IPS-15b (cell line): Measurements from ENCODE around the gene GRIP2.

Experiments used
- H3K27me3 ChIP-seq: one replicate; pipeline ENCODE4 v1.6.1; 2013; ENCODE audit warnings: low read length; ENCODE audit not compliant: control insufficient read depth, insufficient read depth
- H3K36me3 ChIP-seq: one replicate; pipeline ENCODE4 v1.6.1; 2013; ENCODE audit warnings: low read length; ENCODE audit not compliant: control insufficient read depth, insufficient read depth
- H3K4me1 ChIP-seq: one replicate; pipeline ENCODE4 v1.6.1; 2013; ENCODE audit warnings: mild to moderate bottlenecking, low read length; ENCODE audit not compliant: control insufficient read depth, insufficient read depth
- H3K4me3 ChIP-seq: one replicate; pipeline ENCODE4 v1.5.1; 2013; ENCODE audit warnings: low read depth, low read length
- H3K9ac ChIP-seq: one replicate; pipeline ENCODE4 v1.6.1; 2013; ENCODE audit warnings: low read depth, mild to moderate bottlenecking, low read length
- H3K9me3 ChIP-seq: one replicate; pipeline ENCODE4 v1.6.1; 2013; ENCODE audit warnings: mild to moderate bottlenecking, low read length; ENCODE audit not compliant: control insufficient read depth, insufficient read depth

GRIP2 gene

GRCh38 chr3:14473411-14473891 lies 66.7 kb downstream of the GRIP2 start:
- Histone ChIP-seq H3K9ac (no peak overlapping the region), H3K36me3 (peaks cover 44% of the 10 kb centered on the region)

GRCh38 chr3:14472471-14473351 lies 67.4 kb downstream of the GRIP2 start:
- Histone ChIP-seq H3K4me3 (no peak overlapping the region), H3K27me3 (no peaks in the 10 kb centered on the region), H3K9ac (no peak overlapping the region), H3K36me3 (peaks cover 42% of the 10 kb centered on the region), H3K4me1 (no peaks in the 10 kb centered on the region), H3K9me3 (no peaks in the 10 kb centered on the region)

More at GRCh38 chr3:14473411-14473891, 66.7 kb downstream of the GRIP2 start:
- Histone ChIP-seq H3K27me3 (no peaks in the 10 kb centered on the region), H3K4me3 (no peak overlapping the region), H3K9me3 (no peaks in the 10 kb centered on the region), H3K4me1 (no peaks in the 10 kb centered on the region)

GRCh38 chr3:14471690-14472089 lies 68.5 kb downstream of the GRIP2 start:
- Histone ChIP-seq H3K9me3 (no peaks in the 10 kb centered on the region), H3K36me3 (peaks cover 36% of the 10 kb centered on the region), H3K9ac (no peak overlapping the region), H3K27me3 (no peaks in the 10 kb centered on the region), H3K4me1 (peaks cover 3% of the 10 kb centered on the region), H3K4me3 (no peak overlapping the region)

- Histone ChIP-seq H3K9ac (no peak overlapping the region), H3K36me3 (peaks cover 34% of the 10 kb centered on the region), H3K4me3 (no peak overlapping the region), H3K9me3 (no peaks in the 10 kb centered on the region), H3K4me1 (peaks cover 3% of the 10 kb centered on the region), H3K27me3 (no peaks in the 10 kb centered on the region)
Measured at GRCh38 chr3:14471016-14471415, 69.1 kb downstream of the GRIP2 start.

- H3K9me3 ChIP-seq, result no peaks in the 10 kb centered on the region
- H3K36me3 ChIP-seq, result peaks cover 29% of the 10 kb centered on the region
- H3K27me3 ChIP-seq, result no peaks in the 10 kb centered on the region
- no peak overlapping the region for H3K9ac ChIP-seq
- peaks cover 3% of the 10 kb centered on the region for H3K4me1 ChIP-seq
- H3K4me3 ChIP-seq, result no peak overlapping the region
Measured at GRCh38 chr3:14470461-14470860, 69.7 kb downstream of the GRIP2 start.

GRCh38 chr3:14468621-14468981 lies 71.5 kb downstream of the GRIP2 start:
- Histone ChIP-seq H3K27me3 (no peaks in the 10 kb centered on the region), H3K4me3 (no peak overlapping the region), H3K9me3 (no peaks in the 10 kb centered on the region), H3K36me3 (peaks cover 32% of the 10 kb centered on the region), H3K4me1 (peaks cover 5% of the 10 kb centered on the region), H3K9ac (no peak overlapping the region)

- peaks cover 27% of the 10 kb centered on the region for H3K36me3 ChIP-seq
- H3K4me3 ChIP-seq, result no peak overlapping the region
Measured at GRCh38 chr3:14467814-14468620, 72.1 kb downstream of the GRIP2 start.

GRCh38 chr3:14466179-14466903 lies 73.8 kb downstream of the GRIP2 start:
- peaks cover 9% of the 10 kb centered on the region for H3K4me1 ChIP-seq
- no peak overlapping the region for H3K4me3 ChIP-seq
- H3K36me3 ChIP-seq, result peaks cover 12% of the 10 kb centered on the region
- H3K27me3 ChIP-seq, result no peaks in the 10 kb centered on the region
- no peak overlapping the region for H3K9ac ChIP-seq
- no peaks in the 10 kb centered on the region for H3K9me3 ChIP-seq

More at GRCh38 chr3:14467814-14468620, 72.1 kb downstream of the GRIP2 start:
- Histone ChIP-seq H3K27me3 (no peaks in the 10 kb centered on the region), H3K4me1 (peaks cover 6% of the 10 kb centered on the region), H3K9me3 (no peaks in the 10 kb centered on the region), H3K9ac (no peak overlapping the region)

GRCh38 chr3:14465425-14465824 lies 74.7 kb downstream of the GRIP2 start:
- Histone ChIP-seq H3K27me3 (no peaks in the 10 kb centered on the region), H3K9me3 (no peaks in the 10 kb centered on the region), H3K36me3 (peaks cover 11% of the 10 kb centered on the region), H3K9ac (no peak overlapping the region), H3K4me3 (no peak overlapping the region), H3K4me1 (peaks cover 9% of the 10 kb centered on the region)

GRCh38 chr3:14464521-14464920 lies 75.6 kb downstream of the GRIP2 start:
- Histone ChIP-seq H3K27me3 (no peaks in the 10 kb centered on the region), H3K4me1 (peaks cover 9% of the 10 kb centered on the region), H3K9ac (no peak overlapping the region), H3K9me3 (no peaks in the 10 kb centered on the region), H3K36me3 (peaks cover 19% of the 10 kb centered on the region), H3K4me3 (no peak overlapping the region)

GRCh38 chr3:14464141-14464465 lies 76.0 kb downstream of the GRIP2 start:
- H3K27me3 ChIP-seq, result no peaks in the 10 kb centered on the region
- no peak overlapping the region for H3K9ac ChIP-seq
- H3K4me1 ChIP-seq, result peaks cover 9% of the 10 kb centered on the region
- H3K36me3 ChIP-seq, result peaks cover 22% of the 10 kb centered on the region
- H3K4me3 ChIP-seq, result no peak overlapping the region
- no peaks in the 10 kb centered on the region for H3K9me3 ChIP-seq
